CD4-positive, alpha-beta memory T cell (primary cell): ENCODE measurements around the gene SLC1A5. TPM values are rescaled to one million over a fixed set of nuclear protein-coding genes. Genes with fewer than 3 reads are reported as not detected.
"Not testable (repeated sequence)": the region's sequence is repeated elsewhere in the genome, so short reads cannot be mapped to it uniquely, and the experiment has no call there.

Experiments
- CTCF ChIA-PET: fragments of 350-600 bp; sonication (Branson Sonifier 250); formaldehyde crosslinking; loops from one replicate; lab custom pipeline; 2021; ENCODE audit warnings: inconsistent platforms; ENCODE audit not compliant: partially characterized antibody; lab: Charles Lee
- POLR2A ChIA-PET: fragments of 350-600 bp; sonication (Branson Sonifier 250); formaldehyde crosslinking; loops from one replicate; lab custom pipeline; 2021; ENCODE audit not compliant: partially characterized antibody; lab: Charles Lee
- DNase-seq, 5 donors: peaks; one replicate each; pipeline versions ENCODE4 v3.0.0 to v3.0.0-alpha.2; 2020 to 2022; ENCODE audit warnings: mixed read lengths in 1 of 5
- H3K27ac ChIP-seq: one replicate; pipeline ENCODE4 v1.7.0; 2013; ENCODE audit warnings: low read depth, low read length
- H3K27me3 ChIP-seq: 2 replicates; pipeline ENCODE4 v1.7.0; 2013; ENCODE audit warnings: mild to moderate bottlenecking, low read length, moderate library complexity; ENCODE audit not compliant: insufficient read depth
- H3K36me3 ChIP-seq: 2 replicates; pipeline ENCODE4 v1.7.0; 2013; ENCODE audit warnings: mild to moderate bottlenecking, low read length, moderate library complexity; ENCODE audit not compliant: insufficient read depth
- H3K4me1 ChIP-seq: 2 replicates; pipeline ENCODE4 v1.7.0; 2013; ENCODE audit warnings: mild to moderate bottlenecking, low read length, moderate library complexity; ENCODE audit not compliant: insufficient read depth
- H3K4me3 ChIP-seq, 2 donors: one replicate each; pipeline ENCODE4 v1.7.0; 2013; ENCODE audit warnings: low read length in 2 of 2, mild to moderate bottlenecking in 1 of 2
- H3K9me3 ChIP-seq, 2 donors: one replicate each; pipeline ENCODE4 v1.7.0; 2013; ENCODE audit warnings: low read length in 2 of 2, control low read depth in 1 of 2; ENCODE audit not compliant: control insufficient read depth in 1 of 2
- H3K27ac Mint-ChIP-seq, 7 donors: one replicate each; pipeline ENCODE4 v1.8.0; 2020 to 2021; ENCODE audit warnings: mixed read lengths in 7 of 7, mild to moderate bottlenecking in 6 of 7, inconsistent platforms in 3 of 7, moderate library complexity in 3 of 7
- H3K27me3 Mint-ChIP-seq, 2 donors: one replicate each; pipeline ENCODE4 v1.8.0; 2020 to 2021; ENCODE audit warnings: mixed read lengths in 2 of 2
- H3K36me3 Mint-ChIP-seq, 2 donors: one replicate each; pipeline ENCODE4 v1.8.0; 2020 to 2021; ENCODE audit warnings: mixed read lengths in 2 of 2, inconsistent platforms in 1 of 2, mild to moderate bottlenecking in 1 of 2
- H3K4me1 Mint-ChIP-seq, 4 donors: one replicate each; pipeline ENCODE4 v1.8.0; 2020 to 2021; ENCODE audit warnings: mixed read lengths in 4 of 4, mild to moderate bottlenecking in 1 of 4
- H3K4me3 Mint-ChIP-seq, 8 donors: one replicate each; pipeline ENCODE4 v1.8.0; 2020 to 2021; ENCODE audit warnings: mixed read lengths in 8 of 8, mild to moderate bottlenecking in 7 of 8, moderate library complexity in 6 of 8, inconsistent platforms in 3 of 8
- H3K9me3 Mint-ChIP-seq, 8 donors: one replicate each; pipeline ENCODE4 v1.8.0; 2020 to 2021; ENCODE audit warnings: mixed read lengths in 8 of 8, mild to moderate bottlenecking in 5 of 8, inconsistent platforms in 3 of 8, moderate library complexity in 1 of 8
- intact Hi-C: fragments of 100-400 bp; cut with micrococcal nuclease; formaldehyde crosslinking; loops from one replicate; pipeline ENCODE4 v1.15.1; 2023
- polyA plus RNA-seq, 2 donors: library from polyadenylated mRNA; unstranded; fragments of 300-500 nt; fragmentation: Illumina TruSeq; gene quantifications; one replicate each; pipeline ENCODE4 v1.2.3, GENCODE V29; 2021
- total RNA-seq, 2 experiments: library from RNA; stranded (reverse); gene quantifications; one replicate each; pipeline ENCODE4 v1.2.3, GENCODE V29; 2021

Gene SLC1A5
- total and polyA plus RNA-seq, 4 experiments from 2014 or later: 7.2 to 22.1 (median 20.3) TPM

DNA sequence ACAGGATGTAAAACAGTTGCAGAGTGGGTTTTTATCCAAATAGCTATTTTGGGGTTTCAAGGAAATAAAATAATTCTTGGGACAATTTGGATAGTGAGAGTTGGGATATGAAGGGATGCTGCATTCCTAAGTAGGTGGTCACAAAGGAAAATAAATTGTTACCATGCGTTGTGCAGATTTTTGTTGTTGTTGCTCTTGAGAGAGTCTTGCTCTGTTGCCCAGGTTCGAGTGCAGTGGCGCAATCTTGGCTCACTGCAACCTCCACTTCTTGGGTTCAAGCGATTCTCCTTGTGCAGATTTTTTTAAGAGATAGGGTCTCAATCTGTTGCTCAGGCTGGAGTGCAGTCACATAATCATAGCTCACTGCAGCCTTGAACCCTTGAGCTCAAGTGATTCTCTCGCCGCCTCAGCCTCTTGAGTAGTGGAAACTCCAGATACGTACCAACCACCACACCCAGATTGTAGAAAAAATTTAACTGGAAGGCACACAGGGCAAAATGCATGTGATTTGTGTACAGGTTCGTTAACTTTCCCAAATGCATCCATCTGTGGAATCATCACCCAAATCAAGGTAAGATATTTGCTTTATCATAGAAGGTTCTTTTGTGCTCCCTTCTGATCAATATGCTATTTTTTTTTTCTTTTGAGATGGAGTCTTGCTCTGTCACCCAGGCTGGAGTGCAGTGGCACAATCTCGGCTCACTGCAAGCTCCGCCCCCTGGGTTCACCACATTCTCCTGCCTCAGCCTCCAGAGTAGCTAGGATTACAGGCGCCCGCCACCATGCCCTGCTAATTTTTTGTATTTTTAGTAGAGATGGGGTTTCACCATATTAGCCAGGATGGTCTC, 16.0 kb downstream of the SLC1A5 start:
- Mint-ChIP-seq H3K4me1 (peaks cover 0 to 7% (median under 1%) of the 10 kb centered on the region in 4 donors), H3K36me3 (peaks cover 19 to 22% of the 10 kb centered on the region in 2 donors), H3K27ac (no peak overlapping the region), H3K4me3 (no peak overlapping the region), H3K9me3 (no peaks in the 10 kb centered on the region), H3K27me3 (no peaks in the 10 kb centered on the region)
- no peak overlapping the region for H3K4me3 ChIP-seq
- no peak overlapping the region for H3K27ac ChIP-seq
- peaks cover 22% of the 10 kb centered on the region for H3K36me3 ChIP-seq
- DNase-seq: no peak
- no peaks in the 10 kb centered on the region for H3K4me1 ChIP-seq
- no peaks in the 10 kb centered on the region for H3K27me3 ChIP-seq
- ChIA-PET POLR2A (interaction anchor here (0.7 to 1.2 kb wide), 3 partner anchors 13 to 44 kb away, joined by 3 to 4 read pairs (median 3); partner anchors contain the start of gene SLC1A5), CTCF (interaction anchor here (1.1 to 1.9 kb wide), 2 partner anchors 68 to 241 kb away, joined by 3 to 8 read pairs; no protein-coding TSS in a partner anchor)
- no peaks in the 10 kb centered on the region for H3K9me3 ChIP-seq
- intact Hi-C loops: no loop called here

GRCh38 chr19:46768746-46769145, 19.6 kb downstream of the SLC1A5 start:
- H3K36me3 ChIP-seq, H3K9me3 Mint-ChIP-seq, H3K27me3 ChIP-seq, DNase-seq, H3K4me3 Mint-ChIP-seq, H3K27me3 Mint-ChIP-seq, H3K4me1 Mint-ChIP-seq, H3K4me3 ChIP-seq, H3K27ac ChIP-seq, H3K9me3 ChIP-seq, H3K4me1 ChIP-seq, H3K27ac Mint-ChIP-seq, intact Hi-C loops, H3K36me3 Mint-ChIP-seq: not testable (repeated sequence)
- CTCF ChIA-PET: interaction anchor here (1.4 to 4.8 kb wide), 4 partner anchors 11 to 72 kb away, joined by 3 to 37 read pairs (median 10); no protein-coding TSS in a partner anchor
- POLR2A ChIA-PET: interaction anchor here (0.7 kb wide), 1 partner anchor 476 kb away, joined by 3 read pairs; no protein-coding TSS in a partner anchor

DNA sequence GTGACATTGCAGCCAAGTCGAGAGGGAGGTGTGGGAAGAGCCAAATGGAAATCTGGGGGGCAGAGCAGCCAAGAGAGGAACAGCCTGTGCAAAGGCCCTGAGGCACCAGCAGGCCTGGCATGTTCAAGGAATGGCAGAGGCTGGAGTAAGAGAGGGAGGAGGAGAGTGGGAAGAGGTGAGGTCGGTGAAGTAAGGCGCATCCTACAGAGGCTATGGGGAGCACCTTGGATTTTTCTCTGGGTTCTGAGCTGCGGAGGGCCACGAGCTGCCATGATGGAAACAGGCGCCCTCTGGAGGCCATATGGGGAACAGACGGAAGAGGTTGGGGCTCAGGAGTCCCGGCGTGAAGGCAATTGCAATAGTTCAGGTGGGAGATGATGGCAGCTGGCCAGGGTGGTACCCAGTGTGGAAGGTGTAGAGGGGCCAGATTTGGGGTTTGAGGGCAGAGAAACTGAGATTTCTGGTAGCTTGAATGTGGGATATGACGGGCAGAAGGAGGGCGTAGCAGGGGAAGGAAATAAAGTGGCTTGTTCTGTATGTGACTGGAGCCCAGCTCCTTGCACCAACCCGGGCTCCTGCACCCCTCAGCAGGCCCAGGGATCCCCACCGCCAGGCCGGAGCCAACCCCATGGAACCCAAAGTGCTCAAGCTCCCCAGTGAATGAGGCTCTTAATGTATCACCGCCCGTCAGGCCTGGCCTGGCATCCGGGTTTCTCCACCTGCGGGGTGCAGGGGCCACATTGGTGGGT, 21.7 kb downstream of the SLC1A5 start:
- no peaks in the 10 kb centered on the region for H3K27me3 Mint-ChIP-seq
- Histone ChIP-seq H3K4me3 (no peak overlapping the region), H3K9me3 (no peaks in the 10 kb centered on the region), H3K36me3 (no peaks in the 10 kb centered on the region), H3K27ac (no peak overlapping the region), H3K27me3 (no peaks in the 10 kb centered on the region), H3K4me1 (no peaks in the 10 kb centered on the region)
- no peaks in the 10 kb centered on the region for H3K36me3 Mint-ChIP-seq
- peak overlapping the region in 1 of 8 donors; percentile 39 for H3K4me3 Mint-ChIP-seq
- H3K9me3 Mint-ChIP-seq: no peaks in the 10 kb centered on the region
- peak; percentile 51 to 66 (median 58) for DNase-seq
- ChIA-PET POLR2A (interaction anchor here (0.9 to 1.5 kb wide), 3 partner anchors 19 to 53 kb away, joined by 3 to 10 read pairs (median 6); partner anchors contain the start of gene SLC1A5), CTCF (interaction anchor here (0.6 to 4.8 kb wide), 31 partner anchors 9 to 430 kb away, joined by 3 to 42 read pairs (median 5); partner anchors contain the start of gene SLC1A5)
- H3K27ac Mint-ChIP-seq: peak overlapping the region in 1 of 7 donors; percentile 53
- intact Hi-C loops: loop anchor here (2.0 kb wide), 1 partner anchor 20 kb away; no protein-coding TSS in a partner anchor
- peaks cover 2 to 6% (median 5%) of the 10 kb centered on the region in 4 donors for H3K4me1 Mint-ChIP-seq

DNA sequence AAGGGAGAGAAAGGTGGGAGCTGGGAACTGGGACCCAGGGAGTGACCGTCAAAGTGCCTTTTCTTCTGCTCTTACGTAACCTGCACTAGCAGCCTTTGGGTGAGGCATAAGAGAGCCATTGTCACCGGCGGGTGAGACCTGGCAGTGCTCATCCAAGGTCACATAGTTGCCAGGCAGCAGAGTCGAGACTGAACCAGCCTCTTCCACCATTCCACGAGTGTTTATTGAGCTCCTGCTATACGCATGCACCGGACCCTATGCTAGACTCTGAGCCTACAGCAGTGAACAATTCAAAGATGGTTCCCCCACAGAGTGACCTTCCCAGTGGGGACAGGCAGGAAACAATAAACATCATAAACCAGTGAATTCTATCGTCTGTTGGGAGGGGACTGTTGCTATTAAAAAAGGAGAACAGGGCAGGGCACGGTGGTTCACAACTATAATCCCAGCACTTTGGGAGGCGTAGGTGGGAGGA, 23.5 kb downstream of the SLC1A5 start:
- no peaks in the 10 kb centered on the region for H3K4me1 ChIP-seq
- DNase-seq: no peak
- H3K27ac Mint-ChIP-seq: peak overlapping the region in 1 of 7 donors; percentile 12
- H3K9me3 Mint-ChIP-seq: no peaks in the 10 kb centered on the region
- H3K36me3 ChIP-seq: no peaks in the 10 kb centered on the region
- no peak overlapping the region for H3K27ac ChIP-seq
- intact Hi-C loops: no loop called here
- ChIA-PET CTCF (interaction anchor here (1.4 to 4.8 kb wide), 7 partner anchors 7 to 76 kb away, joined by 3 to 42 read pairs (median 14); no protein-coding TSS in a partner anchor), POLR2A (no interaction called here)
- no peak overlapping the region for H3K4me3 Mint-ChIP-seq
- no peaks in the 10 kb centered on the region for H3K36me3 Mint-ChIP-seq
- peaks cover 2 to 6% (median 5%) of the 10 kb centered on the region in 4 donors for H3K4me1 Mint-ChIP-seq
- no peaks in the 10 kb centered on the region for H3K9me3 ChIP-seq
- H3K27me3 Mint-ChIP-seq: no peaks in the 10 kb centered on the region
- H3K4me3 ChIP-seq: no peak overlapping the region
- no peaks in the 10 kb centered on the region for H3K27me3 ChIP-seq

GRCh38 chr19:46762245-46762890, 26.0 kb downstream of the SLC1A5 start:
- DNase-seq: no peak
- Histone ChIP-seq H3K27me3 (no peaks in the 10 kb centered on the region), H3K9me3 (no peaks in the 10 kb centered on the region), H3K4me3 (no peak overlapping the region), H3K36me3 (no peaks in the 10 kb centered on the region), H3K4me1 (no peaks in the 10 kb centered on the region), H3K27ac (no peak overlapping the region)
- H3K27ac Mint-ChIP-seq: no peak overlapping the region
- H3K4me3 Mint-ChIP-seq: no peak overlapping the region
- no peaks in the 10 kb centered on the region for H3K27me3 Mint-ChIP-seq
- peaks cover 0 to 2% of the 10 kb centered on the region in 2 donors for H3K36me3 Mint-ChIP-seq
- peaks cover 4 to 6% (median 5%) of the 10 kb centered on the region in 4 donors for H3K4me1 Mint-ChIP-seq
- ChIA-PET POLR2A (no interaction called here), CTCF (interaction anchor here (15.7 kb wide), 1 partner anchor 80 kb away, joined by 335 read pairs; no protein-coding TSS in a partner anchor)
- intact Hi-C loops: no loop called here
- H3K9me3 Mint-ChIP-seq: no peaks in the 10 kb centered on the region

- Mint-ChIP-seq H3K9me3 (no peaks in the 10 kb centered on the region), H3K36me3 (peaks cover 0 to 4% of the 10 kb centered on the region in 2 donors), H3K27me3 (no peaks in the 10 kb centered on the region), H3K4me1 (peaks cover 0 to 5% (median under 1%) of the 10 kb centered on the region in 4 donors), H3K4me3 (no peak overlapping the region), H3K27ac (no peak overlapping the region)
- ChIA-PET POLR2A (interaction anchor here (0.5 kb wide), 1 partner anchor 270 kb away, joined by 3 read pairs; no protein-coding TSS in a partner anchor), CTCF (interaction anchor here (15.7 kb wide), 1 partner anchor 81 kb away, joined by 335 read pairs; no protein-coding TSS in a partner anchor)
- no peaks in the 10 kb centered on the region for H3K36me3 ChIP-seq
- H3K9me3 ChIP-seq: no peaks in the 10 kb centered on the region
- H3K27me3 ChIP-seq: no peaks in the 10 kb centered on the region
- H3K4me1 ChIP-seq: no peaks in the 10 kb centered on the region
- intact Hi-C loops: no loop called here
- no peak overlapping the region for H3K27ac ChIP-seq
- no peak for DNase-seq
- H3K4me3 ChIP-seq: no peak overlapping the region
These were observed 27.0 kb downstream of the SLC1A5 start for GRCh38 chr19:46761418-46761831.
